Muscle layer of colon (tissue), 2 donors: ENCODE results near the gene DLG3.

Experiments used
- H3K27ac ChIP-seq: one replicate; pipeline ENCODE4 v1.7.0; 2013; ENCODE audit warnings: low read depth, mild to moderate bottlenecking, low read length, moderate library complexity
- H3K27me3 ChIP-seq, 2 donors: one replicate each; pipeline ENCODE4 v1.7.0; 2013; ENCODE audit warnings: low read length in 2 of 2, mild to moderate bottlenecking in 2 of 2; ENCODE audit not compliant: insufficient read depth in 2 of 2, control insufficient read depth in 1 of 2
- H3K36me3 ChIP-seq: one replicate; pipeline ENCODE4 v1.7.0; 2013; ENCODE audit warnings: mild to moderate bottlenecking, low read length; ENCODE audit not compliant: insufficient read depth
- H3K4me1 ChIP-seq: one replicate; pipeline ENCODE4 v1.7.0; 2013; ENCODE audit warnings: mild to moderate bottlenecking, low read length; ENCODE audit not compliant: insufficient read depth
- H3K4me3 ChIP-seq, 2 donors: one replicate each; pipeline ENCODE4 v1.7.0; 2013; ENCODE audit warnings: low read length in 2 of 2, low read depth in 1 of 2, mild to moderate bottlenecking in 1 of 2, moderate library complexity in 1 of 2
- H3K9ac ChIP-seq: one replicate; pipeline ENCODE4 v1.7.0; 2013; ENCODE audit warnings: low read length
- H3K9me3 ChIP-seq: one replicate; pipeline ENCODE4 v1.7.0; 2013; ENCODE audit warnings: mild to moderate bottlenecking, low read length
- donor health status: abdominal sarcoma.
- donor health status: Adenocarcinoma of cecum.

Gene DLG3

DNA sequence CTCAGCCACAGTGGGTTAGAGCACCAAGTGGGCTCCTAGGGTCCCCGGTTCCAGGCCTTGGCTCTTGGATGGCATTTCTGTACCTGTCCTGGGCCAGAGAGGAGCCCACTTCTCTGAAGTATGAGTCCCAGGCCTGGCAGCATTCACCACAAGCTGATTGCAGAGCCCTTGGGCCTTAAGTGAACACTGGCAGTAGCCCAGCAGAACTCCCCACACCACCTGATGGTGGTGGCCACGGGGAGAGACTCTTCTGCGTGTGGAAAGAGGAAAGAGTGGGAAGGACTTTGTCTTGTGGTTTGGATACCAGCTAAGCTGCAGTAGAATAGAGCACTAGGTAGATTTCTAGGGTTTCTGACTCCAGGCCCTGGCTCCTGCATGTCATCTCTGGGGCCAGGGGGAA is 104.8 kb downstream of the DLG3 start:
- Histone ChIP-seq H3K36me3 (no peaks in the 10 kb centered on the region), H3K9ac (no peak overlapping the region), H3K9me3 (no peaks in the 10 kb centered on the region), H3K4me3 (no peak overlapping the region), H3K27ac (no peak overlapping the region), H3K27me3 (no peaks in the 10 kb centered on the region), H3K4me1 (no peaks in the 10 kb centered on the region)

- Histone ChIP-seq H3K27me3 (no peaks in the 10 kb centered on the region), H3K9ac (no peak overlapping the region), H3K4me3 (no peak overlapping the region), H3K4me1 (no peaks in the 10 kb centered on the region), H3K27ac (no peak overlapping the region), H3K36me3 (no peaks in the 10 kb centered on the region), H3K9me3 (no peaks in the 10 kb centered on the region)
Observed at GRCh38 chrX:70552130-70552704, 107.6 kb downstream of the DLG3 start.

DNA sequence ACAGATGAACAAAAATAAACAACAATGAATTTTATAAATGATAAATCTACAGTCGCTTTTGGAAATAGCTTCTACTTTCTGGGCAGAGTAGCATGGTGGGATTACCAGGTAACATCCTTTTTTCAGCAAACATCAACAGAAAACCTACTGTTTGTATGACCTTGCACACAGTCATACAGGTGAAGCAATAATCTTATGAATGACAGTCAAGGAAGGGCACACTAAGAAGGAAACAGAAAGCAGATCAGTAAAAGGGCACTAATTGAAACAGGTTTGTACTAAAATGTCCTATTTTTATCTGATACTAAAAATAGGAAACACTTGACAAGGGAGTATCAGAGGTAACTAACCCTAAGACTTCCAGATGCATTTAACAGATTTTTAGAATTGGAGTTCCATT is 108.9 kb downstream of the DLG3 start:
- no peak overlapping the region for H3K27ac ChIP-seq
- no peaks in the 10 kb centered on the region for H3K9me3 ChIP-seq
- no peak overlapping the region for H3K9ac ChIP-seq
- H3K4me1 ChIP-seq, result no peaks in the 10 kb centered on the region
- H3K27me3 ChIP-seq, result no peaks in the 10 kb centered on the region
- H3K36me3 ChIP-seq, result no peaks in the 10 kb centered on the region
- no peak overlapping the region for H3K4me3 ChIP-seq

GRCh38 chrX:70554081-70554480 is 109.4 kb downstream of the DLG3 start:
- no peaks in the 10 kb centered on the region for H3K9me3 ChIP-seq
- H3K36me3 ChIP-seq, result no peaks in the 10 kb centered on the region
- no peaks in the 10 kb centered on the region for H3K27me3 ChIP-seq
- no peak overlapping the region for H3K4me3 ChIP-seq
- H3K4me1 ChIP-seq, result no peaks in the 10 kb centered on the region
- no peak overlapping the region for H3K9ac ChIP-seq
- no peak overlapping the region for H3K27ac ChIP-seq

- Histone ChIP-seq H3K9me3 (no peaks in the 10 kb centered on the region), H3K27ac (no peak overlapping the region), H3K9ac (no peak overlapping the region), H3K36me3 (no peaks in the 10 kb centered on the region), H3K27me3 (no peaks in the 10 kb centered on the region), H3K4me3 (no peak overlapping the region), H3K4me1 (no peaks in the 10 kb centered on the region)
Observed at GRCh38 chrX:70554523-70554922, 109.9 kb downstream of the DLG3 start.

GRCh38 chrX:70554948-70555347 is 110.3 kb downstream of the DLG3 start:
- Histone ChIP-seq H3K36me3 (no peaks in the 10 kb centered on the region), H3K27ac (no peak overlapping the region), H3K27me3 (no peaks in the 10 kb centered on the region), H3K9me3 (no peaks in the 10 kb centered on the region), H3K9ac (no peak overlapping the region), H3K4me3 (no peak overlapping the region), H3K4me1 (no peaks in the 10 kb centered on the region)
